HepG2 (cell line): Measurements from ENCODE around the gene CYB5R3. TPM values are rescaled to one million over a fixed set of nuclear protein-coding genes. Genes with fewer than 3 reads are reported as not detected.

ENCODE experiments used
- ATF7 ChIP-seq, 2 experiments: fragments of 450-650 bp in 1 of 2; sonication (generic) in 1 of 2; formaldehyde crosslinking in 1 of 2; IDR thresholded peaks; 2 replicates each; pipeline versions ENCODE4 v1.4.0 to v1.6.1; 2016 to 2020; ENCODE audit warnings: antibody characterized with exemption in 1 of 2, mild to moderate bottlenecking in 1 of 2, missing genetic modification reagents in 1 of 2
- BORCS8-MEF2B ChIP-seq: sonication (generic); formaldehyde crosslinking; IDR thresholded peaks from 2 replicates; pipeline ENCODE4 v1.8.0; 2022; ENCODE audit warnings: mild to moderate bottlenecking, missing genetic modification reagents
- CERS6 ChIP-seq: sonication (generic); formaldehyde crosslinking; IDR thresholded peaks from 2 replicates; pipeline ENCODE4 v1.5.0; 2020; ENCODE audit warnings: missing genetic modification reagents
- CSRNP1 ChIP-seq: sonication (generic); formaldehyde crosslinking; IDR thresholded peaks from 2 replicates; pipeline ENCODE4 v1.8.1; 2023; ENCODE audit warnings: mild to moderate bottlenecking, missing genetic modification reagents
- FOXK1 ChIP-seq: sonication (generic); formaldehyde crosslinking; IDR thresholded peaks from 2 replicates; pipeline ENCODE4 v1.4.0; 2020; ENCODE audit warnings: low read depth, missing genetic modification reagents, borderline replicate concordance
- NR2F1 ChIP-seq, 2 experiments: fragments of 450-650 bp in 1 of 2; formaldehyde crosslinking in 1 of 2; IDR thresholded peaks; 2 replicates each; pipeline versions ENCODE4 v1.5.0 to v1.6.1; 2016 to 2020; ENCODE audit warnings: mild to moderate bottlenecking in 1 of 2, missing compliant biosample characterization in 1 of 2, missing genetic modification reagents in 1 of 2, moderate library complexity in 1 of 2
- SMAD3 ChIP-seq: sonication (generic); formaldehyde crosslinking; IDR thresholded peaks from 2 replicates; pipeline ENCODE4 v1.4.0; 2020; ENCODE audit warnings: missing genetic modification reagents
- WIZ ChIP-seq: sonication (generic); formaldehyde crosslinking; IDR thresholded peaks from 2 replicates; pipeline ENCODE4 v1.5.1; 2020; ENCODE audit warnings: mild to moderate bottlenecking, missing genetic modification reagents
- ZBTB40 ChIP-seq, 2 experiments: fragments of 450-650 bp in 1 of 2; sonication (generic) in 1 of 2; formaldehyde crosslinking in 1 of 2; IDR thresholded peaks; 2 replicates each; pipeline versions ENCODE4 v1.6.1 to v1.8.0; 2016 to 2022; ENCODE audit warnings: antibody characterized with exemption in 1 of 2, mild to moderate bottlenecking in 1 of 2, missing genetic modification reagents in 1 of 2
- ZFP36L2 ChIP-seq: sonication (generic); formaldehyde crosslinking; IDR thresholded peaks from 2 replicates; pipeline ENCODE4 v1.4.0; 2020; ENCODE audit warnings: missing genetic modification reagents
- ZFP37 ChIP-seq: sonication (generic); formaldehyde crosslinking; IDR thresholded peaks from 2 replicates; pipeline ENCODE4 v1.4.0; 2020; ENCODE audit warnings: missing genetic modification reagents, borderline replicate concordance
- ZMYM4 ChIP-seq: sonication (generic); formaldehyde crosslinking; IDR thresholded peaks from 2 replicates; pipeline ENCODE4 v1.8.1; 2023; ENCODE audit warnings: mild to moderate bottlenecking, missing genetic modification reagents
- ZNF230 ChIP-seq: sonication (generic); formaldehyde crosslinking; IDR thresholded peaks from 2 replicates; pipeline ENCODE4 v1.4.0; 2020; ENCODE audit warnings: mild to moderate bottlenecking, missing genetic modification reagents
- ZNF510 ChIP-seq: sonication (generic); formaldehyde crosslinking; IDR thresholded peaks from 2 replicates; pipeline ENCODE4 v1.4.0; 2020; ENCODE audit warnings: low read depth, mild to moderate bottlenecking, missing genetic modification reagents
- ZNF577 ChIP-seq: sonication (generic); formaldehyde crosslinking; IDR thresholded peaks from 2 replicates; pipeline ENCODE4 v1.4.0; 2020; ENCODE audit warnings: mild to moderate bottlenecking, low read depth, missing genetic modification reagents, borderline replicate concordance
- ZNF788 ChIP-seq: sonication (generic); formaldehyde crosslinking; IDR thresholded peaks from 2 replicates; pipeline ENCODE4 v1.5.0; 2020; ENCODE audit warnings: mild to moderate bottlenecking, missing genetic modification reagents, borderline replicate concordance
- polyA plus RNA-seq, 8 experiments: library from polyadenylated mRNA; depleted of rRNA in 3 of 8; stranded (reverse) in 7 of 8; unstranded in 1 of 8; fragments of >200 nt; fragmentation: Illumina TruSeq in 4 of 8; extraction: Trizol in 4 of 8; gene quantifications; 2 replicates each; pipeline versions ENCODE4 v1.2.1 to v1.2.3, GENCODE V29; 2011 to 2016; ENCODE audit warnings: low read depth in 4 of 8, missing spikeins in 1 of 8, mixed read lengths in 1 of 8; ENCODE audit not compliant: insufficient read depth in 1 of 8
- total RNA-seq, 5 experiments: library from RNA; depleted of rRNA; stranded (reverse); fragments of >200 nt; fragmentation: Illumina TruSeq; extraction: Trizol; gene quantifications; 2 replicates each; pipeline ENCODE4 v1.2.3, GENCODE V29; 2016; ENCODE audit warnings: low read depth in 1 of 5

Gene CYB5R3
- total and polyA plus RNA-seq, 2 of the 13 experiments (the other 11 are each of a cell fraction or from before 2014, with no cell fraction given), result 32.4 to 305 TPM

- no peak for TF ChIP-seq ZBTB40 (IDR thresholded peaks at IDR 0.05)
- 0 out of 2 replicates have a peak, but pooled peaks have one; percentile 35 for TF ChIP-seq ZBTB40 (CRISPR knock-in tag; IDR thresholded peaks at IDR 0.05)
- TF ChIP-seq CERS6, result no peak
- 0 out of 2 replicates have a peak, but pooled peaks have one; percentile 50 for TF ChIP-seq ZNF510
- TF ChIP-seq ZFP36L2 (CRISPR knock-in tag), result peak; percentile 84; the same call in 1 of the 2 replicates
- peak; percentile 95 for TF ChIP-seq SMAD3 (CRISPR knock-in tag)
- TF ChIP-seq ZNF230, result peak; percentile 93
- peak; percentile 95; the same call in 1 of the 2 replicates for TF ChIP-seq CSRNP1 (CRISPR knock-in tag)
- no peak; the same call in 1 of the 2 replicates for TF ChIP-seq BORCS8-MEF2B (CRISPR knock-in tag)
- TF ChIP-seq NR2F1 (CRISPR knock-in tag; IDR thresholded peaks at IDR 0.05), result peak; percentile 61 to 69
- TF ChIP-seq FOXK1, result peak; percentile 67; the same call in 1 of the 2 replicates
- TF ChIP-seq WIZ (CRISPR knock-in tag), result peak; percentile 3; the same call in 1 of the 2 replicates
- TF ChIP-seq ATF7 (IDR thresholded peaks at IDR 0.05), result no peak
- peak; percentile 81 for TF ChIP-seq ATF7 (CRISPR knock-in tag; IDR thresholded peaks at IDR 0.05)
- peak; percentile 24; the same call in 1 of the 2 replicates for TF ChIP-seq ZFP37 (CRISPR knock-in tag)
- no peak; the same call in 1 of the 2 replicates for TF ChIP-seq ZNF788 (CRISPR knock-in tag)
- TF ChIP-seq ZNF577 (CRISPR knock-in tag), result no peak
- no peak; the same call in 1 of the 2 replicates for TF ChIP-seq ZMYM4
Observed at GRCh38 chr22:42615092-42615859, 33.9 kb downstream of the CYB5R3 start (continued).
